CD4-positive, alpha-beta T cell (primary cell): ENCODE results near the gene AQP5. TPM values are rescaled to one million over a fixed set of nuclear protein-coding genes. Genes with fewer than 3 reads are reported as not detected.

Source experiments
- ATAC-seq: fragments of 200-7000 bp; cut with Tn5 transposase; one replicate; pipeline ENCODE4 v1.10.0; 2022; ENCODE audit warnings: mild to moderate bottlenecking; ENCODE audit not compliant: poor library complexity
- CTCF ChIA-PET: fragments of 350-600 bp; sonication (Branson Sonifier 250); formaldehyde crosslinking; loops from one replicate; lab custom pipeline; 2021; ENCODE audit warnings: antibody characterized with exemption, inconsistent platforms; lab: Charles Lee
- POLR2A ChIA-PET: fragments of 350-600 bp; sonication (Branson Sonifier 250); formaldehyde crosslinking; loops from one replicate; lab custom pipeline; 2021; ENCODE audit warnings: antibody characterized with exemption, inconsistent platforms; lab: Charles Lee
- DNase-seq, 14 experiments: peaks; one replicate each; pipeline ENCODE4 v3.0.0-alpha.2; 2013 to 2020; ENCODE audit warnings: mixed read lengths in 2 of 14
- H3K27ac ChIP-seq, 2 donors: one replicate each; pipeline versions ENCODE4 v1.5.1 to v1.7.0; 2013; ENCODE audit warnings: low read length in 2 of 2, low read depth in 1 of 2, mild to moderate bottlenecking in 1 of 2
- H3K27me3 ChIP-seq, 2 experiments: 1 replicate in 1 of 2; 2 replicates in 1 of 2; pipeline versions ENCODE4 v1.6.1 to v1.7.0; 2013; ENCODE audit warnings: low read length in 2 of 2, control low read depth in 1 of 2, mild to moderate bottlenecking in 1 of 2, moderate library complexity in 1 of 2; ENCODE audit not compliant: insufficient read depth in 2 of 2, control insufficient read depth in 1 of 2
- H3K36me3 ChIP-seq: one replicate; pipeline ENCODE4 v1.6.1; 2013; ENCODE audit warnings: low read length, control low read depth; ENCODE audit not compliant: insufficient read depth
- H3K4me1 ChIP-seq: one replicate; pipeline ENCODE4 v1.6.1; 2013; ENCODE audit warnings: low read length, control low read depth; ENCODE audit not compliant: insufficient read depth
- H3K4me3 ChIP-seq: one replicate; pipeline ENCODE4 v1.5.1; 2013; ENCODE audit warnings: mild to moderate bottlenecking, low read length, moderate library complexity
- H3K9me3 ChIP-seq, 2 experiments: 1 replicate in 1 of 2; 2 replicates in 1 of 2; pipeline versions ENCODE4 v1.6.1 to v1.7.0; 2013; ENCODE audit warnings: low read length in 2 of 2, mild to moderate bottlenecking in 2 of 2, control low read depth in 1 of 2, moderate library complexity in 1 of 2; ENCODE audit not compliant: control insufficient read depth in 1 of 2, insufficient read depth in 1 of 2
- H3K27ac Mint-ChIP-seq: one replicate; pipeline ENCODE4 v1.8.0; 2020; ENCODE audit warnings: mixed read lengths
- H3K27me3 Mint-ChIP-seq: one replicate; pipeline ENCODE4 v1.8.0; 2021; ENCODE audit warnings: mixed read lengths
- H3K36me3 Mint-ChIP-seq: one replicate; pipeline ENCODE4 v1.8.0; 2021; ENCODE audit warnings: low read depth, mixed read lengths
- H3K4me1 Mint-ChIP-seq: one replicate; pipeline ENCODE4 v1.8.0; 2021; ENCODE audit warnings: low read depth, mixed read lengths
- H3K4me3 Mint-ChIP-seq: one replicate; pipeline ENCODE4 v1.8.0; 2020; ENCODE audit warnings: mild to moderate bottlenecking, mixed read lengths
- H3K9me3 Mint-ChIP-seq: one replicate; pipeline ENCODE4 v1.8.0; 2020; ENCODE audit warnings: mixed read lengths
- intact Hi-C, 2 experiments: fragments of 100-400 bp; cut with DNase I in 1 of 2; cut with micrococcal nuclease in 1 of 2; formaldehyde crosslinking; loops; one replicate each; pipeline versions ENCODE4 v1.15.1 to v1.9.0; 2023 to 2025; cut with DNase I, micrococcal nuclease
- total RNA-seq, 174 experiments: library from RNA in 2 of 174; stranded (reverse) in 2 of 174; gene quantifications; one replicate each; pipeline ENCODE4 v1.2.3 and lab custom pipeline; 2021 to 2026
- TF ChIP-seq, protein P1 (sequence below): fragments of 200-600 bp; IDR thresholded peaks from one replicate; pipeline ENCODE4 v1.8.0; 2022; ENCODE audit warnings: antibody characterized with exemption, mild to moderate bottlenecking

AQP5 gene
- total RNA-seq, 2 experiments from 2014 or later = not detected

DNA sequence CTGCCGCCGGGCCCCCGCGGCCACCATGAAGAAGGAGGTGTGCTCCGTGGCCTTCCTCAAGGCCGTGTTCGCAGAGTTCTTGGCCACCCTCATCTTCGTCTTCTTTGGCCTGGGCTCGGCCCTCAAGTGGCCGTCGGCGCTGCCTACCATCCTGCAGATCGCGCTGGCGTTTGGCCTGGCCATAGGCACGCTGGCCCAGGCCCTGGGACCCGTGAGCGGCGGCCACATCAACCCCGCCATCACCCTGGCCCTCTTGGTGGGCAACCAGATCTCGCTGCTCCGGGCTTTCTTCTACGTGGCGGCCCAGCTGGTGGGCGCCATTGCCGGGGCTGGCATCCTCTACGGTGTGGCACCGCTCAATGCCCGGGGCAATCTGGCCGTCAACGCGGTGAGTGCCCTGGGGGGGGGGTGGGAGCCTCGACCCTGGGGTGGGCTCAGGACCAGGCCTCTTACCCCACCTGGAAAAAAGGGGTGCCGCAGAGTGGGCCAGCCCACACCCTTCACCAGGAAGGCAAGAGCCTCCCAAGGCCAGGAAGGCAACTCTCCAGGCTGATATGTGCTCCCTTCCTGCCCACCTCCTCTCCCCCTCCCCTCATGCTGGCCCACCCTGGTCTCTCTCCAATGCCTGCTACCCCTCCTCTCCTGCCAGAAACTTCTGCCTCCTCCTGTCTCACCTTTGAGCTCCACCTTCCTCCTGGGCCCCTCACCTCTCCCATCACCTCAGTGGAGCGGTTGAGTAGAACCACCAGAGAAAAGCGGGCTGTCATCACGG lies 507 bp downstream of the AQP5 start:
- Histone ChIP-seq H3K36me3 (no peaks in the 10 kb centered on the region), H3K4me3 (no peak overlapping the region), H3K27ac (no peak overlapping the region), H3K9me3 (peaks cover 0 to 4% of the 10 kb centered on the region in 2 experiments), H3K4me1 (peaks cover 11% of the 10 kb centered on the region), H3K27me3 (peaks cover 46 to 64% of the 10 kb centered on the region in 2 experiments)
- Mint-ChIP-seq H3K36me3 (no peaks in the 10 kb centered on the region), H3K27me3 (peaks cover 85% of the 10 kb centered on the region), H3K9me3 (no peaks in the 10 kb centered on the region), H3K4me1 (peaks cover 12% of the 10 kb centered on the region), H3K4me3 (no peak overlapping the region), H3K27ac (no peak overlapping the region)
- ATAC-seq = no peak
- TF ChIP-seq, protein P1, sequence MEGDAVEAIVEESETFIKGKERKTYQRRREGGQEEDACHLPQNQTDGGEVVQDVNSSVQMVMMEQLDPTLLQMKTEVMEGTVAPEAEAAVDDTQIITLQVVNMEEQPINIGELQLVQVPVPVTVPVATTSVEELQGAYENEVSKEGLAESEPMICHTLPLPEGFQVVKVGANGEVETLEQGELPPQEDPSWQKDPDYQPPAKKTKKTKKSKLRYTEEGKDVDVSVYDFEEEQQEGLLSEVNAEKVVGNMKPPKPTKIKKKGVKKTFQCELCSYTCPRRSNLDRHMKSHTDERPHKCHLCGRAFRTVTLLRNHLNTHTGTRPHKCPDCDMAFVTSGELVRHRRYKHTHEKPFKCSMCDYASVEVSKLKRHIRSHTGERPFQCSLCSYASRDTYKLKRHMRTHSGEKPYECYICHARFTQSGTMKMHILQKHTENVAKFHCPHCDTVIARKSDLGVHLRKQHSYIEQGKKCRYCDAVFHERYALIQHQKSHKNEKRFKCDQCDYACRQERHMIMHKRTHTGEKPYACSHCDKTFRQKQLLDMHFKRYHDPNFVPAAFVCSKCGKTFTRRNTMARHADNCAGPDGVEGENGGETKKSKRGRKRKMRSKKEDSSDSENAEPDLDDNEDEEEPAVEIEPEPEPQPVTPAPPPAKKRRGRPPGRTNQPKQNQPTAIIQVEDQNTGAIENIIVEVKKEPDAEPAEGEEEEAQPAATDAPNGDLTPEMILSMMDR = no peak
- ChIA-PET CTCF (no interaction called here), POLR2A (no interaction called here)
- intact Hi-C loops = no loop called here
- no peak for DNase-seq

DNA sequence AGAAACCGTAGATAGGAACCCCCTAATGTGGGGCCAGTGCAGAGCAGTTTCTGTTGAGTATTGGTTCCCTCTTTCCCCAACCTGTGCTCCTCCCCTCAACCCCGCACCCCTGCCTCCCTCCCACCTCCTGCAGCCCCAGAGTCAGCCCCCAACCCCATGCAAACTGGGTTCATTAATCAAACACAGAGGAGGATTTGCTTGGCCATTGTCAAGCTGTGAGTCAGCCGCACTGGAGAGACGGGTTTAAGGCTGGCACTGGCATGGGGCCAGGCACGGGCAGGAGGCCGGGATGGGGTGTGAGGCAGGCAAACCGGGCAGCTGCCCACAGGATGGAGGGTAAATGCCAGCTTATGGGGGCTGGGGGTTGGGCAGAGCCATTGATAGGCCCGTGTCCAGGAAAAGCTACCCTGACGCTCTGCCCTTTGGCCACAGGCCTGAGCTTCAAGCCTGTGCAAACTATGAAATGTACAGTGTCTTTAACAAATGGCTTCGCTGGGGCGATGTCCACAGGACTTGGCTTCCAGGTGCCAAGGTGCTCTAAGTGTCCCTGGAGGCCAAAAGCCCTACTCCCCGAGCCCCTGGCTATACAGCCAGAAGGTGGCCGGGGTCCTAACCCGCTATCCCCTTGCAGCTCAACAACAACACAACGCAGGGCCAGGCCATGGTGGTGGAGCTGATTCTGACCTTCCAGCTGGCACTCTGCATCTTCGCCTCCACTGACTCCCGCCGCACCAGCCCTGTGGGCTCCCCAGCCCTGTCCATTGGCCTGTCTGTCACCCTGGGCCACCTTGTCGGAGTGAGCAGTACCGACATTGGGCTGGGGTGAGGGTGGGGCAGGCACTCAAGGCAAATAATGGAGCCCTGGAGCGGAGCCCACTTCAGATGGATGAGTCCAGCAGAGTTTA lies 1.4 kb downstream of the AQP5 start:
- Histone ChIP-seq H3K27ac (no peak overlapping the region), H3K9me3 (peaks cover 0 to 4% of the 10 kb centered on the region in 2 experiments), H3K4me3 (no peak overlapping the region), H3K36me3 (no peaks in the 10 kb centered on the region), H3K4me1 (peaks cover 20% of the 10 kb centered on the region), H3K27me3 (peaks cover 44 to 60% of the 10 kb centered on the region in 2 experiments)
- TF ChIP-seq, protein P1 = no peak
- Mint-ChIP-seq H3K36me3 (no peaks in the 10 kb centered on the region), H3K27ac (no peak overlapping the region), H3K9me3 (no peaks in the 10 kb centered on the region), H3K4me3 (no peak overlapping the region), H3K4me1 (peaks cover 13% of the 10 kb centered on the region), H3K27me3 (peaks cover 78% of the 10 kb centered on the region)
- ATAC-seq (no peak), DNase-seq (no peak)
- ChIA-PET POLR2A (no interaction called here), CTCF (no interaction called here)
- intact Hi-C loops = no loop called here

DNA sequence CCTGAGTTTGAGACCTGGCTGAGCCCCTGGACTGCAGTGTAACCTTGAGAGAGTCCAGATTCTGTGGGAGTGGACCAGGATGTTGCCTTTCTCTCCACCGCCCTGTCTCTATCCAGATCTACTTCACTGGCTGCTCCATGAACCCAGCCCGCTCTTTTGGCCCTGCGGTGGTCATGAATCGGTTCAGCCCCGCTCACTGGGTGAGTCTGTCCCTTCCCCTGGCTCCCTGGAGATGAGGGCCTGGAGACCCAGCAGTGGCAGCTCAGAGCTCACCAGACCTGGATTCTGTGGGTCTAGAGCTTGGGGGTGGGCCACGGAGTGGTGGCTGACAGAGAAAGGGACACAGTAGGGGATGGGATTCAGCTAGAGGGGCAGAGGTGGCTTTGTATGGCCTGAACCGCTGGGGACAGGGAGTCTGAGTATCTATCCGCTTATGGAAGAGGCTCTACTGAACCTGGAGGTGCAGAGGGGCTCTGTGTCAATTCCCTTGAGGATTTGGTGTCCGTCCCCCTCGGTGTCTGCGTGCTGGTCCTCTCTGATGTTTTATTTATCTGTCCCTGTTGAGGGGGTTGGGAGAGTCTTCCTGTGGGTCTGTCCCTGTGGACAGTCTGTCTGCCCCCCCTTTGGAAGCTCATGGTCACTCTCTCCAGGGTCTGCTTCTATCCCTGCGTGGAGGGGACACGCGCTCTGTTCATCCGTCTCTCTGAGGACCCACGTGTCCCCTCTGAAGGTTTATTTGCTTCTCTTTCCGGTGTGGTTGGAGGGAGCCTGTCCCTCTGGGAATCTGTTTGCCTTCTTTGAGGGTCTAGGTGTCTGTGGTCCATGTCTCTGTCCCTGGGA lies 2.5 kb downstream of the AQP5 start:
- TF ChIP-seq, protein P1 = no peak
- Histone ChIP-seq H3K4me1 (peaks cover 22% of the 10 kb centered on the region), H3K4me3 (no peak overlapping the region), H3K27me3 (peaks cover 38 to 59% of the 10 kb centered on the region in 2 experiments), H3K9me3 (peaks cover 0 to 8% of the 10 kb centered on the region in 2 experiments), H3K36me3 (no peaks in the 10 kb centered on the region), H3K27ac (no peak overlapping the region)
- ChIA-PET POLR2A (no interaction called here), CTCF (no interaction called here)
- H3K27me3 Mint-ChIP-seq = peaks cover 67% of the 10 kb centered on the region
- H3K36me3 Mint-ChIP-seq = no peaks in the 10 kb centered on the region
- no peaks in the 10 kb centered on the region for H3K9me3 Mint-ChIP-seq
- intact Hi-C loops = no loop called here
- ATAC-seq (no peak), DNase-seq (no peak)
- H3K4me1 Mint-ChIP-seq = peaks cover 13% of the 10 kb centered on the region
- no peak overlapping the region for H3K27ac Mint-ChIP-seq
- no peak overlapping the region for H3K4me3 Mint-ChIP-seq
